Sigmoid colon (tissue), 7 donors: ENCODE measurements around the gene TTLL13. TPM values are rescaled to one million over a fixed set of nuclear protein-coding genes. Genes with fewer than 3 reads are reported as not detected.

Source experiments
- DNase-seq: peaks from one replicate; pipeline ENCODE4 v3.0.0-alpha.2; 2019
- H3K27ac ChIP-seq, 4 donors: fragments of 200-600 bp; sonication (generic); one replicate each; pipeline ENCODE4 v1.5.1; 2016 to 2019; ENCODE audit warnings: mild to moderate bottlenecking in 1 of 4
- H3K27me3 ChIP-seq, 3 donors: fragments of 200-600 bp; sonication (generic); one replicate each; pipeline ENCODE4 v1.5.1; 2019; ENCODE audit warnings: mild to moderate bottlenecking in 1 of 3
- H3K36me3 ChIP-seq, 4 donors: fragments of 200-600 bp; sonication (generic); one replicate each; pipeline ENCODE4 v1.5.1; 2016 to 2019
- H3K4me1 ChIP-seq, 4 donors: fragments of 200-600 bp; sonication (generic); one replicate each; pipeline ENCODE4 v1.5.1; 2017 to 2019
- H3K4me3 ChIP-seq, 4 donors: fragments of 200-600 bp; sonication (generic); one replicate each; pipeline ENCODE4 v1.5.1; 2017 to 2019; ENCODE audit warnings: mild to moderate bottlenecking in 2 of 4, moderate library complexity in 1 of 4
- H3K9me3 ChIP-seq, 4 donors: fragments of 200-600 bp in 3 of 4; sonication (generic) in 3 of 4; one replicate each; pipeline versions ENCODE4 v1.5.1 to v1.6.1; 2013 to 2019
- EP300 ChIP-seq, 4 donors: sonication (generic); formaldehyde crosslinking; IDR thresholded peaks; one replicate each; pipeline ENCODE4 v1.6.1; 2017; ENCODE audit warnings: antibody characterized with exemption in 4 of 4
- POLR2A ChIP-seq, 2 donors: fragments of 450-650 bp; IDR thresholded peaks; one replicate each; pipeline ENCODE4 v1.6.1; 2016; ENCODE audit warnings: antibody characterized with exemption in 2 of 2, mild to moderate bottlenecking in 2 of 2, moderate library complexity in 2 of 2
- POLR2AphosphoS5 ChIP-seq, 4 donors: sonication (generic); formaldehyde crosslinking; IDR thresholded peaks; one replicate each; pipeline ENCODE4 v1.6.1; 2017; ENCODE audit warnings: antibody characterized with exemption in 4 of 4
- WGBS, 2 donors: extraction: QIAGEN DNeasy Blood & Tissue Kit; methylation state at CpG; one replicate each; pipeline ENCODE4 v1.1.7; 2013; 5-methylcytosine and 5-hydroxymethylcytosine counted together
- intact Hi-C: fragments of 100-400 bp; cut with DNase I; formaldehyde crosslinking; loops from one replicate; pipeline ENCODE4 v1.15.1; 2023
- polyA plus RNA-seq, 3 donors: library from polyadenylated mRNA; stranded (reverse); fragments of 200-250 nt; gene quantifications; one replicate each; pipeline ENCODE4 v1.2.3, GENCODE V29; 2013
- total RNA-seq, 4 donors: library from RNA; depleted of rRNA; stranded (reverse); fragments of >200 nt; gene quantifications; one replicate each; pipeline ENCODE4 v1.1.0, GENCODE V29; 2016
- TF ChIP-seq, protein P1 (sequence below), 4 experiments: fragments of 450-650 bp in 3 of 4; fragments of 200-600 bp in 1 of 4; IDR thresholded peaks; one replicate each; pipeline ENCODE4 v1.5.1; 2016 to 2019; ENCODE audit warnings: antibody characterized with exemption in 4 of 4, mild to moderate bottlenecking in 3 of 4, moderate library complexity in 2 of 4
- donor health status: healthy with polysubstance abuse.
- donor health status: Bipolar disorder and iron deficiency.
- donor health status: healthy.

Gene TTLL13
- total and polyA plus RNA-seq, 7 donors, result 0.25 TPM; not detected in 6

DNA sequence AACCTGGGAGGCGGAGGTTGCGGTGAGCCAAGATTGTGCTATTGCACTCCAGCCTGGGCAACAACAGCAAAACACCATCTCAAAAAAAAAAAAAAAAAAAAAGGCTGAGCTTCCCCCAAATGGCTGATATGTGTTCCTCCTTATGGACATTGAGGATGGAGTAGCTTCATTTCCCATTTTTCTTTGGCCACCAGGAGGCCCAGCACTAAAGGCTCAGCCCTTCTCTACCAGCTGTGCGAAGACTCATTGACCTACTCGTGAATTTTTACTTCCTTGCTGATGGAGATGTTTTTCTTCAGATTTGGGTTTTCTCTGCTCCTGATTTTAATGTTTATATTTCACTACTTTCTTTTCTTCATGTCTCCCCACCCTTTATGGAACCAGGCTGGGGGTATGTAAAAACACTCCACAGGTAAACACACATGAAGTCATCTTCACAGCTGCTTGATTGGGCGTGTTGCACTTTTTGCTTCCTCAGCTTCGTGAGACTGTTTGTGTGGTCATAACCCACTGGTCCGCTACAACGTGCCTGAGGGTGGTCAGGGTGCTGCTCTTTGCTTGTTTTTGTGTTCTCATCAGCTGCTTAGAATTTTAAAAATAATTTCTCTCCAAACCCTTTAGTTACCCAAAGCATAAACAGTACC is 34.7 kb upstream of the TTLL13 start:
- TF ChIP-seq, protein P1, sequence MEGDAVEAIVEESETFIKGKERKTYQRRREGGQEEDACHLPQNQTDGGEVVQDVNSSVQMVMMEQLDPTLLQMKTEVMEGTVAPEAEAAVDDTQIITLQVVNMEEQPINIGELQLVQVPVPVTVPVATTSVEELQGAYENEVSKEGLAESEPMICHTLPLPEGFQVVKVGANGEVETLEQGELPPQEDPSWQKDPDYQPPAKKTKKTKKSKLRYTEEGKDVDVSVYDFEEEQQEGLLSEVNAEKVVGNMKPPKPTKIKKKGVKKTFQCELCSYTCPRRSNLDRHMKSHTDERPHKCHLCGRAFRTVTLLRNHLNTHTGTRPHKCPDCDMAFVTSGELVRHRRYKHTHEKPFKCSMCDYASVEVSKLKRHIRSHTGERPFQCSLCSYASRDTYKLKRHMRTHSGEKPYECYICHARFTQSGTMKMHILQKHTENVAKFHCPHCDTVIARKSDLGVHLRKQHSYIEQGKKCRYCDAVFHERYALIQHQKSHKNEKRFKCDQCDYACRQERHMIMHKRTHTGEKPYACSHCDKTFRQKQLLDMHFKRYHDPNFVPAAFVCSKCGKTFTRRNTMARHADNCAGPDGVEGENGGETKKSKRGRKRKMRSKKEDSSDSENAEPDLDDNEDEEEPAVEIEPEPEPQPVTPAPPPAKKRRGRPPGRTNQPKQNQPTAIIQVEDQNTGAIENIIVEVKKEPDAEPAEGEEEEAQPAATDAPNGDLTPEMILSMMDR (IDR thresholded peaks at IDR 0.05), result peak in 1 of 4 experiments; percentile 30
- TF ChIP-seq EP300 (IDR thresholded peaks at IDR 0.05), result no peak
- WGBS, 2 donors, result 54 to 63% methylated on average over 8 of the region's 8 CpGs
- H3K36me3 ChIP-seq, result peaks cover 7 to 21% (median 12%) of the 10 kb centered on the region in 4 donors
- H3K4me3 ChIP-seq, result no peak overlapping the region
- intact Hi-C loops, result no loop called here
- H3K27me3 ChIP-seq, result no peaks in the 10 kb centered on the region
- peaks cover 0 to 51% (median 44%) of the 10 kb centered on the region in 4 donors for H3K4me1 ChIP-seq
- DNase-seq, result no peak
- peak overlapping the region in 2 of 4 donors; percentile 6 to 68 for H3K27ac ChIP-seq
- no peaks in the 10 kb centered on the region for H3K9me3 ChIP-seq

DNA sequence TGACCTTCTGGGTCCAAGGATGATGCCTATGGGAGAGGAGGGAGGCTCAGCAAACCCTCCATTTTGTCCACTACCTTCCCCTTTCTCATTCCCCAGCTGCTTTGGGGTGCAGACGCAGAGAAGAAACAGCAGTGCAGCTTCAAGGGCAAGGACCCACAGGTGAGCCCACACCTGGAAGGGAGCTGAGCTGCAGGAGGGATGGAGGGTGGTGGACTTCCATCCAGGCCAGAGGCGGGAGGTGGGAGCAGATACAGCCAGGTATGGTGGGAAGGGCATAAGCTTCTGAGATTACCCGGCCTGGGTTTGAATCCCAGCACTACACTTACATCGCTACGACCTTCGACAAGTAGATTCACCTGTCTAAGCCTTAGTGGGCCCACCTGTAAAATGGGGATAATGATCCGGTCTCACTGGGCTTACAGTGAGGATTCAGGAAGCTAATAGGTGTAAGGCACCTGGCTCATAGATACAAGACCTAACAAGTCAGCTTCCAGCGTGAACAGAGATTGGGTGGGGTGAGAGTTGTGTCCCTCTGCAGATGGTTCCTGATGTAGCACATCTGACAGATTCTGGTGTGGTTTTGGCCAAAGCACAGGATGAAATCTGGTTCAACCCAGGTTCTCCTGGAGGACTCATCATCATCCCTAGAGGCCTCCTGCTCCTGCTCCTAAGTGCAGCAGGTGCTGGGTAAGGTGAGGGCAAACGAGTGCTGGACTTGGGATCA is 31.5 kb upstream of the TTLL13 start:
- no peak overlapping the region for H3K4me3 ChIP-seq
- 74 to 96% methylated on average over 9 of the region's 9 CpGs for WGBS, 2 donors
- no peak for DNase-seq
- H3K9me3 ChIP-seq, result no peaks in the 10 kb centered on the region
- intact Hi-C loops, result no loop called here
- TF ChIP-seq POLR2A (IDR thresholded peaks at IDR 0.05) (no peak), POLR2AphosphoS5 (IDR thresholded peaks at IDR 0.05) (no peak), EP300 (IDR thresholded peaks at IDR 0.05) (no peak)
- TF ChIP-seq, protein P1 (IDR thresholded peaks at IDR 0.05), result no peak
- no peaks in the 10 kb centered on the region for H3K27me3 ChIP-seq
- no peak overlapping the region for H3K27ac ChIP-seq
- H3K36me3 ChIP-seq, result peaks cover 5 to 40% (median 12%) of the 10 kb centered on the region in 4 donors
- peaks cover 0 to 35% (median 23%) of the 10 kb centered on the region in 4 donors for H3K4me1 ChIP-seq

DNA sequence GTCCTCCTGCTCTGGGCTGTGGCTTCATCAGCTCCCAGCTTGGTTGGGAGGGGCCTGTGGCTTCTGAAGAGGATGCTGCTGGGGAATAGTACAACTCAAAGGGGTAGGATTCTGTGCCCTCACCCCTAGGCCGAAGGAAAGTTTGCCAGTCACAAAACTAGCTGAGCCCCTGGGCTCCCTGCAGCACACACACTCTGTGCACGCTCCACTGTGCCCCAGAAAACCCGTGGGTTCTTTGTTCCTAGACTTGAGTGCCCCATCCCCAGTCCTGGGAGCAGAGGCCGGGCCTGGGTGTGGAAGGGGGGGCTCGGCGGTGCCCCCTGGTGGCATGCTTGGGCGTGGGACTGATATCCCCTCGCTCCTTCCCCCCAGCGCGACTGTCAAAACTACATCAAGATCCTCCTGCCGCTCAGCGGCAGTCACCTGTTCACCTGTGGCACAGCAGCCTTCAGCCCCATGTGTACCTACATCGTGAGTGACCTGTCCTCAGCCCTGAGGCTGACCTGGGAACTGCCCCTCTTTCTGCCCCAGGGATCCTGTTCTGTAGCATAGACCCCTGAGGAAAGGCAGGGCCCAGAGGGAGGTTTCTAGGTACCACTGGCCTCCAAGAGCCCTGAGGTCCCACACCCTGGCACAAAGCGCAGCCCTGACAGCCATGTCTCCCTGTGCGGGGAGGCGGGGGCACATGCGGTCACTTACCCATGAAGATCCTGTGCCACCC is 29.8 kb upstream of the TTLL13 start:
- peaks cover 0 to 33% (median 16%) of the 10 kb centered on the region in 4 donors for H3K4me1 ChIP-seq
- no peak for DNase-seq
- intact Hi-C loops, result loop anchor here (10.0 kb wide), 1 partner anchor 215 kb away; the partner anchor contains the start of gene ZNF710
- peak overlapping the region; percentile 11 to 68 (median 62) for H3K27ac ChIP-seq
- no peak overlapping the region for H3K4me3 ChIP-seq
- H3K36me3 ChIP-seq, result peaks cover 21 to 57% (median 29%) of the 10 kb centered on the region in 4 donors
- no peaks in the 10 kb centered on the region for H3K9me3 ChIP-seq
- no peak for TF ChIP-seq POLR2A (IDR thresholded peaks at IDR 0.05)
- TF ChIP-seq, protein P1 (IDR thresholded peaks at IDR 0.05), result peak; percentile 45 to 82 (median 66)
- H3K27me3 ChIP-seq, result no peaks in the 10 kb centered on the region
- 64 to 67% methylated on average over 17 of the region's 17 CpGs for WGBS, 2 donors

DNA sequence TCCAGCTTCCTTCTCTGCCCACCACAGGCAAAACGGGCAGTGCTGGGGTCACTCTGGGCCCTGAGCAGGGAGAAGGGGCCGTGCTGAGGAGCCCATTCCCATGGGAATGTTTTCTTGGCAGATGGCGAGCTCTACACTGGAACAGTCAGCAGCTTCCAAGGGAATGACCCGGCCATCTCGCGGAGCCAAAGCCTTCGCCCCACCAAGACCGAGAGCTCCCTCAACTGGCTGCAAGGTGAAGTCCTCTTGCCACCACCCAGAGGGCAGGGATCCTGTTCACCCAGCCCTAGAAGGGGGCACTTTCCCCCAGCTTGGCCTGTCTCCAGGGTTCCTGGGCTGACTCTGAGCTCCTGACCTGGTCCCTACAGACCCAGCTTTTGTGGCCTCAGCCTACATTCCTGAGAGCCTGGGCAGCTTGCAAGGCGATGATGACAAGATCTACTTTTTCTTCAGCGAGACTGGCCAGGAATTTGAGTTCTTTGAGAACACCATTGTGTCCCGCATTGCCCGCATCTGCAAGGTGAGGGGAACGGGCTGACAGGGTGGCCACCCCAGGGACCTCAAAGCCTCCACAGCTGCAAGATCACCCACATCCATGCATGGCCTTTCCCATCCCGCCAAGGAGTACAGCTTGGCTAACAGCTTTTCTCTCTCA is 28.0 kb upstream of the TTLL13 start:
- Histone ChIP-seq H3K27ac (peak overlapping the region; percentile 53 to 82 (median 79)), H3K9me3 (no peaks in the 10 kb centered on the region), H3K4me1 (peaks cover 0 to 33% (median 16%) of the 10 kb centered on the region in 4 donors), H3K36me3 (peaks cover 39 to 75% (median 45%) of the 10 kb centered on the region in 4 donors), H3K4me3 (no peak overlapping the region), H3K27me3 (no peaks in the 10 kb centered on the region)
- intact Hi-C loops, result loop anchor here (10.0 kb wide), 1 partner anchor 217 kb away; the partner anchor contains the start of gene ZNF710
- TF ChIP-seq POLR2AphosphoS5 (IDR thresholded peaks at IDR 0.05) (peak in 3 of 4 donors; percentile 44 to 63 (median 63)), POLR2A (IDR thresholded peaks at IDR 0.05) (no peak), EP300 (IDR thresholded peaks at IDR 0.05) (no peak)
- TF ChIP-seq, protein P1 (IDR thresholded peaks at IDR 0.05), result peak; percentile 79 to 85 (median 82)
- DNase-seq, result peak; percentile 93
- 40 to 60% methylated on average over 14 of the region's 14 CpGs for WGBS, 2 donors
